GM19455 (cell line): ENCODE data around the gene GRK1.

Experiments
- ATAC-seq: cut with Tn5 transposase; IDR thresholded peaks from one replicate; pipeline ENCODE4 v1.9.1; 2021; ENCODE audit not compliant: unreplicated experiment

The GRK1 gene

GRCh38 chr13:113726961-113727411, 60.0 kb downstream of the GRK1 start:
- no peak for ATAC-seq

DNA sequence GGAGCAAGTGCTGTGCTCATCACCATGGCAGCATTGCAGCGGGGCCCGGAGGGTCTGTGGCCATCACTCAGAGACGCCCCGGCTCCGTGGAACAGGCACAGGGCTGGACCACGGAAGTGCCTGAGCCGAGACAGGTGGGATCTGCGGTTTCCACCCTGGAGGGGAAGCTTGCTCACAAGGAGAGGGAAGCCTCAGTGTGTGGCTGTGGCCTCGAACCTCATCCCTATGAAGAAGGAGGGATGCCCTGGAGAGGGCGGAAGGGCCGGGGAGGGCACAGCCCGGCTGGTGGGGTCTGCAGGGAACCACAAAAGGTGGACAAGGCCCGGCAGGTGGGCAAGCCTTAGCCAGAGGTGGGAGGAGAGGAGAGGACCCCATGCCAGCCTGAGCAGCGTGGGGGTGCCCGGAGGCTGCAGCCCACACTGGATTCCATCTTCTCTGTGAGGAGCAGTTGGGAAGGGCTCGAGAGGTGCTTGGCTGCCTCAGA, 61.6 kb downstream of the GRK1 start:
- ATAC-seq = no peak

GRCh38 chr13:113729187-113730019, 62.4 kb downstream of the GRK1 start:
- ATAC-seq = no peak

GRCh38 chr13:113730258-113730691, 63.3 kb downstream of the GRK1 start:
- no peak for ATAC-seq

DNA sequence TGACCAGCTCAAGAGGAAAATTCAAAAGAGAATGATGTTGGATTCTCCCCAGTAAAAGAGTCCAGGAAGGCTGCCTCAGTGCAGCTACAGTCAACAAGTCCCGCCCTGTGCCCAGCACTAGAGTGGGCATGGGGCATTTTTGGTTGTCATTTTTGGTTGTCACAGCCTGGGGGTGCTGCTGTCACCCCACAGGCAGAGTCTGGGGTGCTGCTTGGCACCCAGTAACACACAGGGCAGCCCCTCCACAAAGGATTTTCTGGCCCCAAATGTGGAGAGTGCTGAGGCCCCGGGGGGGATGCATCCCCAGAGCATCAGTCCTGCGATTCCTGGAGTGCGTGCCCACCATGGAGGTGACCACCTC, 63.8 kb downstream of the GRK1 start:
- no peak for ATAC-seq

GRCh38 chr13:113731192-113732175, 64.5 kb downstream of the GRK1 start:
- no peak for ATAC-seq

GRCh38 chr13:113732176-113732960, 65.3 kb downstream of the GRK1 start:
- no peak for ATAC-seq

GRCh38 chr13:113732961-113733950, 66.2 kb downstream of the GRK1 start:
- ATAC-seq = no peak

- no peak for ATAC-seq
These were observed 67.2 kb downstream of the GRK1 start for GRCh38 chr13:113734099-113734825.

DNA sequence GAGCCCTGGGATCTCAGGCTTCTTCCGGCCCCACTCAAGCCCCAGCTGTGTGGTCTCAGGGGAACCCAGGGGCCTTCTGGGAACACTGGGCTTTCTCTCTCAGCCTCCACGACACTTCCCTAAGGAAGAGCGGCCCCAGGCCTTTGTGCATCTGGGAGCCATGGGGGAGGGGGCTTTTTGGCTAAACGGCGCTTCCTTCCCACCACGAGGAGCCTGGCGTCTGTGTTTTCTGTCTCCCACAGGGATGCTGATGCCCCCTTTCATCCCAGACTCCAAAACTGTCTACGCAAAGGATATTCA, 67.8 kb downstream of the GRK1 start:
- no peak for ATAC-seq

- ATAC-seq = no peak
These were observed 68.2 kb downstream of the GRK1 start for GRCh38 chr13:113735194-113735593.

- no peak for ATAC-seq
These were observed 68.7 kb downstream of the GRK1 start for GRCh38 chr13:113735750-113736149.

DNA sequence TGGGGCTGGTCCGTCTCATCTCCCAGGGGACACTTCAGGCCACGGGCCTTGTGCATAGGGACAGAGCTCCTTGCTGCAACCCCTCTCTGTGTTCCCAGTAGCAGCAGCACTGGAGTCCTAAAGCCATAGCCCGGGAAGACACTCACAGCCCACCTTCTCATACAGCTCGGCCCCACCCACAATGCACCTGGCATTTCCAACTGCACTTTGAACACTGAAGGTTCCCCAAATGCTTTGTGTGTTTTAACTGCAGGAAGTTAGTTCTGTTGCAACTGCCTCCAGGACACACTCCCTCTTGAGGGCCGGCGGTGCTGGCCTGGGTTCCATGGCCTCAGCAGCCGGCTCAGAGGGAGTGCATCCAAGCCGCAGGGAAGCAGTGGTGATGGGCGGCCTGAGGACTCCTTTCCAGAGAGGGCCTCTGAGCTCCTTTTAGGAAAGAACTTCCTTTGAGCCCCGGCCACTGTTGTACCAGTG, 69.3 kb downstream of the GRK1 start:
- no peak for ATAC-seq

- ATAC-seq = no peak
These were observed 70.8 kb downstream of the GRK1 start for GRCh38 chr13:113737803-113738202.

- no peak for ATAC-seq
These were observed 72.7 kb downstream of the GRK1 start for GRCh38 chr13:113739527-113740285.

DNA sequence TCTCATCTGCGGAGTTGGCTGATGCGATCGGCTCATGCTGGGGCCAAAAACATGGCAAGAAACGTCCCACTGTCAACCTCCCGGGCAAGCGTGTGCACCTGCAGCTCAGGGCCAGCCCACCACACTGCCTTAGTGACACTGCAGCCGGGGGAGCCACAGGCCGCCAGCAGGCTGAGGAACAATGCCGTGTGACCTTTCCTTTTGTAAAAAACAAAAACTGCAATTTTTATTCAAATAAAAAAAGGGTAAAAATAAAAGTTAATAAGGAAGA, 73.2 kb downstream of the GRK1 start:
- no peak for ATAC-seq

DNA sequence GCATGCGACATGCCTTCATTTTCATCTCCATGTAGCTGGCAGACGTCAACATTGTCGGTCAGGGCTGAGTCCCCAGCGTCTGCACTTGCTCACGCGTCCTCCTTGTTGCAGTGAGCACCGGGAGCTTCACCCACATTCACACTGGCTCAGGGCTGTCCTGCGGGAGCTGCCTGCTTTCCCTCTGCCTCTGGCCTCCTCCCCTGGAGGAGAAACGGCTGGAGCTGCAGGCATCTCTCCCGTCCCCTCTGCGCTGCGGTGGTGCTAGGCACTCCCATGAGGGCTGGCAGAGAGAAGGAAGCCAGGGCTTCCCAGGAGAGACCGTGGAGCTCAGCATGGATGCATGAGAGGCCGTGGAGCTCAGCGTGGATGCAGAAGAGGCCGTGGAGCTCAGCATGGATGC, 73.6 kb downstream of the GRK1 start:
- no peak for ATAC-seq

DNA sequence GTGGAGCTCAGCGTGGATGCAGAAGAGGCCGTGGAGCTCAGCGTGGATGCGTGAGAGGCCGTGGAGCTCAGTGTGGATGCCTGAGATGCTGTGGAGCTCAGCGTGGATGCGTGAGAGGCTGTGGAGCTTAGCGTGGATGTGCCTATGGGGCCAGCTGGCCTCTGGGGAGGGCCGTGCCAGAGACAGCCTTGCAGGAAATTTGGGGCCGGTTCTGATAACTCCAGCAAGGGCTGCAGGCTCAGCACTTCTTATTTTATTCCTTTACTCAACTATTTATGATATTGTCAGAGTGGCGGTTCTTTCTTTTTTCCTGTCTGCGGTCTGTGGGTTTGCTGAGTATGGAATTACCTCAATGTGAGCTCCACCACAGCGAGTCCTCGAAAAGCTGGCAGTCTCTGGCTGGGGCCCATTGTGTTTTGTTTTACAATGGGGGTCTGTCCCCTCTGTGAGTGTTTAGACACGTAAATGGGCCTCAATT, 74.2 kb downstream of the GRK1 start:
- no peak for ATAC-seq
